H9 (cell line): ENCODE measurements around the gene ZDHHC17. TPM values are rescaled to one million over a fixed set of nuclear protein-coding genes. Genes with fewer than 3 reads are reported as not detected.
A peak's percentile ranks its signal among the peaks of the same experiment; 100 is the strongest.

Experiments
- DNase-seq: peaks from one replicate; pipeline ENCODE4 v3.0.0-alpha.2; 2017
- H2AFZ ChIP-seq: one replicate; pipeline ENCODE4 v1.6.1; 2013; ENCODE audit warnings: mild to moderate bottlenecking, low read length, control low read depth, moderate library complexity
- H2AK5ac ChIP-seq: 2 replicates; pipeline ENCODE4 v1.6.1; 2013; ENCODE audit warnings: low read length, control low read depth, mixed read lengths; ENCODE audit not compliant: insufficient read length
- H2BK120ac ChIP-seq: one replicate; pipeline ENCODE4 v1.6.1; 2013; ENCODE audit warnings: low read depth, mild to moderate bottlenecking, low read length, control low read depth, inconsistent platforms; ENCODE audit not compliant: poor library complexity, severe bottlenecking
- H2BK12ac ChIP-seq: 2 replicates; pipeline ENCODE4 v1.6.1; 2013; ENCODE audit warnings: low read length, control low read depth, mixed read lengths, low read depth; ENCODE audit not compliant: insufficient read length
- H2BK15ac ChIP-seq: 2 replicates; pipeline ENCODE4 v1.6.1; 2013; ENCODE audit warnings: low read depth, low read length, control low read depth
- H2BK20ac ChIP-seq: one replicate; pipeline ENCODE4 v1.6.1; 2013; ENCODE audit warnings: low read depth, mild to moderate bottlenecking, low read length, control low read depth, inconsistent platforms; ENCODE audit not compliant: poor library complexity, severe bottlenecking
- H2BK5ac ChIP-seq: 2 replicates; pipeline ENCODE4 v1.6.1; 2013; ENCODE audit warnings: low read length, control low read depth, mixed read lengths; ENCODE audit not compliant: insufficient read length
- H3K14ac ChIP-seq: 2 replicates; pipeline ENCODE4 v1.6.1; 2013; ENCODE audit warnings: low read length, control low read depth; ENCODE audit not compliant: insufficient read depth
- H3K18ac ChIP-seq: 2 replicates; pipeline ENCODE4 v1.6.1; 2013; ENCODE audit warnings: low read depth, mild to moderate bottlenecking, mixed read lengths, low read length, control low read depth; ENCODE audit not compliant: insufficient read length
- H3K23ac ChIP-seq: 2 replicates; pipeline ENCODE4 v1.6.1; 2013; ENCODE audit warnings: low read length, control low read depth, mixed read lengths, low read depth; ENCODE audit not compliant: insufficient read length
- H3K23me2 ChIP-seq: 2 replicates; pipeline ENCODE4 v1.6.1; 2013; ENCODE audit warnings: low read depth, mild to moderate bottlenecking, mixed read lengths, low read length, control low read depth; ENCODE audit not compliant: insufficient read length, poor library complexity, severe bottlenecking
- H3K27ac ChIP-seq: 2 replicates; pipeline ENCODE4 v1.5.1; 2013; ENCODE audit warnings: low read length, control low read depth, mixed read lengths, low read depth; ENCODE audit not compliant: insufficient read length
- H3K27me3 ChIP-seq: 2 replicates; pipeline ENCODE4 v1.6.1; 2013; ENCODE audit warnings: low read length, control low read depth, inconsistent platforms; ENCODE audit not compliant: insufficient read depth
- H3K4ac ChIP-seq: 2 replicates; pipeline ENCODE4 v1.6.1; 2013; ENCODE audit warnings: low read depth, mild to moderate bottlenecking, control low read depth, inconsistent platforms, low read length, moderate library complexity
- H3K4me1 ChIP-seq: 2 replicates; pipeline ENCODE4 v1.6.1; 2013; ENCODE audit warnings: low read length, control low read depth, inconsistent platforms; ENCODE audit not compliant: insufficient read depth
- H3K4me2 ChIP-seq: 2 replicates; pipeline ENCODE4 v1.6.1; 2013; ENCODE audit warnings: low read length, control low read depth, mixed read lengths; ENCODE audit not compliant: insufficient read length, insufficient read depth
- H3K56ac ChIP-seq: 2 replicates; pipeline ENCODE4 v1.6.1; 2013; ENCODE audit warnings: low read depth, mild to moderate bottlenecking, mixed read lengths, low read length, control low read depth; ENCODE audit not compliant: insufficient read length
- H3K79me1 ChIP-seq: 2 replicates; pipeline ENCODE4 v1.6.1; 2013; ENCODE audit warnings: low read depth, mild to moderate bottlenecking, moderate library complexity, low read length, control low read depth, inconsistent platforms; ENCODE audit not compliant: insufficient read depth, poor library complexity, severe bottlenecking
- H3K79me2 ChIP-seq: 2 replicates; pipeline ENCODE4 v1.6.1; 2013; ENCODE audit warnings: low read length, control low read depth, inconsistent platforms; ENCODE audit not compliant: insufficient read depth
- H3K9ac ChIP-seq: 2 replicates; pipeline ENCODE4 v1.6.1; 2013; ENCODE audit warnings: low read length, control low read depth, mixed read lengths; ENCODE audit not compliant: insufficient read length; ENCODE audit errors: extremely low read depth
- H3K9me3 ChIP-seq: one replicate; pipeline ENCODE4 v1.6.1; 2013; ENCODE audit warnings: low read depth, low read length, inconsistent platforms; ENCODE audit not compliant: control insufficient read depth
- H3T11ph ChIP-seq: one replicate; pipeline ENCODE4 v1.6.1; 2013; ENCODE audit warnings: mild to moderate bottlenecking, low read length, control low read depth, inconsistent platforms
- H4K20me1 ChIP-seq: one replicate; pipeline ENCODE4 v1.6.1; 2013; ENCODE audit not compliant: control insufficient read depth, insufficient read length, insufficient read depth
- H4K5ac ChIP-seq: 2 replicates; pipeline ENCODE4 v1.6.1; 2013; ENCODE audit warnings: low read depth, mild to moderate bottlenecking, mixed read lengths, low read length, control low read depth; ENCODE audit not compliant: insufficient read length
- H4K8ac ChIP-seq: replicated peaks from 2 replicates; pipeline ENCODE4 v1.6.1; 2013; ENCODE audit warnings: low read length, control low read depth, mixed read lengths, low read depth; ENCODE audit not compliant: insufficient read length
- H4K91ac ChIP-seq: 2 replicates; pipeline ENCODE4 v1.6.1; 2013; ENCODE audit warnings: low read depth, mild to moderate bottlenecking, moderate library complexity, mixed read lengths, low read length, control low read depth; ENCODE audit not compliant: insufficient read length
- H3K27ac Mint-ChIP-seq, 3 experiments: 2 replicates in 2 of 3; 3 replicates in 1 of 3; pipeline ENCODE4 v1.8.0; 2020 to 2021; ENCODE audit warnings: mixed read lengths in 3 of 3, mild to moderate bottlenecking in 1 of 3, moderate library complexity in 1 of 3
- H3K27me3 Mint-ChIP-seq: 2 replicates; pipeline ENCODE4 v1.8.0; 2021; ENCODE audit warnings: low read depth, mild to moderate bottlenecking, moderate library complexity, mixed read lengths
- H3K36me3 Mint-ChIP-seq, 3 experiments: 2 replicates in 2 of 3; 3 replicates in 1 of 3; pipeline ENCODE4 v1.8.0; 2020 to 2021; ENCODE audit warnings: low read depth in 3 of 3, mixed read lengths in 3 of 3; ENCODE audit not compliant: insufficient read depth in 1 of 3
- H3K4me1 Mint-ChIP-seq, 2 experiments: 2 replicates each; pipeline ENCODE4 v1.8.0; 2020; ENCODE audit warnings: mixed read lengths in 2 of 2
- H3K4me3 Mint-ChIP-seq, 2 experiments: 2 replicates in 1 of 2; 3 replicates in 1 of 2; pipeline ENCODE4 v1.8.0; 2020 to 2021; ENCODE audit warnings: mild to moderate bottlenecking in 2 of 2, mixed read lengths in 2 of 2, moderate library complexity in 1 of 2
- H3K9me3 Mint-ChIP-seq, 2 experiments: 2 replicates in 1 of 2; 3 replicates in 1 of 2; pipeline ENCODE4 v1.8.0; 2020; ENCODE audit warnings: mild to moderate bottlenecking in 2 of 2, mixed read lengths in 2 of 2, moderate library complexity in 1 of 2
- WGBS: extraction: QIAGEN DNeasy Blood & Tissue Kit; methylation state at CpG from one replicate; pipeline ENCODE4 v1.1.7; 2013; ENCODE audit warnings: missing lambda C conversion rate, low lambda C conversion rate, mixed read lengths; ENCODE audit not compliant: insufficient read length; ENCODE audit errors: extremely low coverage; 5-methylcytosine and 5-hydroxymethylcytosine counted together
- total RNA-seq: library from RNA; stranded (reverse); gene quantifications from 2 replicates; pipeline ENCODE4 v1.2.1, GENCODE V29; 2021
- TF ChIP-seq, protein P1 (sequence below): fragments of 200-600 bp; sonication (generic); conservative IDR thresholded peaks from 3 replicates; pipeline ENCODE4 v1.8.0; 2021; ENCODE audit warnings: antibody characterized with exemption, mild to moderate bottlenecking

The ZDHHC17 gene
- total RNA-seq, 1 experiment from 2014 or later = 32.6 TPM

DNA sequence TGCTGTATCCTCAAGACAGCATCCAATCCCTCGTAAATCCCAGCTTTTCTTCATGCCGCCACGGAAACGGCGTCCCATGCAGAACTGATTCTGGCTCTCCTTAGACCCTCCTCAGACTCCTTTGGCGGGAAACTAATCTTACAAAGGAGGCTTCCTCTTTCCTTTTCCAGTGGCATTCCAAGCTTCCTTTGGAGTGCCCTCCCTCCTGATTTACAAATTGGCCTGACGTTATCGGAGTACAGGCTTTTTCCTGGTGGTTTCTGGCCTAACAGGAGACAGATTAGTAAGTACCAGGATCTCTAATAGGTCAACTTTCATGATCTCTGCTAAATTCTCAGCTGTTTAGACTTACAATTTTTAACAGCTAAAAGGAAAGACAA is 1.3 kb upstream of the ZDHHC17 start:
- DNase-seq = peak; percentile 77
- Histone ChIP-seq H2BK12ac (no peak overlapping the region), H2BK15ac (no peak overlapping the region), H4K8ac (no peak overlapping the region), H3K23ac (no peak overlapping the region), H2BK5ac (no peak overlapping the region), H3K79me2 (peaks cover 22% of the 10 kb centered on the region), H4K91ac (no peak overlapping the region), H3K23me2 (peaks cover 5% of the 10 kb centered on the region), H2BK120ac (peak overlapping the region; percentile 93), H3K18ac (peak overlapping the region; percentile 80), H2BK20ac (no peak overlapping the region), H3K4me1 (no peaks in the 10 kb centered on the region; the same call in 1 of the 2 replicates), H3K56ac (no peak overlapping the region), H3K79me1 (no peaks in the 10 kb centered on the region), H3K4me2 (peak overlapping the region; percentile 41), H3K27ac (peak overlapping the region; percentile 57), H3T11ph (peak overlapping the region; percentile 5), H2AFZ (no peak overlapping the region), H3K9ac (peak overlapping the region; percentile 57), H3K4ac (no peak overlapping the region; the same call in 1 of the 2 replicates), H4K5ac (no peak overlapping the region), H2AK5ac (no peak overlapping the region), H4K20me1 (no peaks in the 10 kb centered on the region), H3K14ac (peak overlapping the region; percentile 83; the same call in 1 of the 2 replicates), H3K27me3 (no peaks in the 10 kb centered on the region), H3K9me3 (no peaks in the 10 kb centered on the region)
- peaks cover 0 to 2% of the 10 kb centered on the region in 2 experiments; a peak in 1 of 5 replicates for H3K9me3 Mint-ChIP-seq
- no peaks in the 10 kb centered on the region; the same call in 1 of the 2 replicates for H3K27me3 Mint-ChIP-seq
- peaks cover 30 to 31% of the 10 kb centered on the region in 2 experiments for H3K4me1 Mint-ChIP-seq
- no CpG with 5 or more reads among the region's 8 CpGs for WGBS
- peaks cover 0 to 10% (median 0%) of the 10 kb centered on the region in 3 experiments; a peak in 2 of 7 replicates for H3K36me3 Mint-ChIP-seq
- H3K4me3 Mint-ChIP-seq = peak overlapping the region; percentile 97 to 98
- TF ChIP-seq, protein P1, sequence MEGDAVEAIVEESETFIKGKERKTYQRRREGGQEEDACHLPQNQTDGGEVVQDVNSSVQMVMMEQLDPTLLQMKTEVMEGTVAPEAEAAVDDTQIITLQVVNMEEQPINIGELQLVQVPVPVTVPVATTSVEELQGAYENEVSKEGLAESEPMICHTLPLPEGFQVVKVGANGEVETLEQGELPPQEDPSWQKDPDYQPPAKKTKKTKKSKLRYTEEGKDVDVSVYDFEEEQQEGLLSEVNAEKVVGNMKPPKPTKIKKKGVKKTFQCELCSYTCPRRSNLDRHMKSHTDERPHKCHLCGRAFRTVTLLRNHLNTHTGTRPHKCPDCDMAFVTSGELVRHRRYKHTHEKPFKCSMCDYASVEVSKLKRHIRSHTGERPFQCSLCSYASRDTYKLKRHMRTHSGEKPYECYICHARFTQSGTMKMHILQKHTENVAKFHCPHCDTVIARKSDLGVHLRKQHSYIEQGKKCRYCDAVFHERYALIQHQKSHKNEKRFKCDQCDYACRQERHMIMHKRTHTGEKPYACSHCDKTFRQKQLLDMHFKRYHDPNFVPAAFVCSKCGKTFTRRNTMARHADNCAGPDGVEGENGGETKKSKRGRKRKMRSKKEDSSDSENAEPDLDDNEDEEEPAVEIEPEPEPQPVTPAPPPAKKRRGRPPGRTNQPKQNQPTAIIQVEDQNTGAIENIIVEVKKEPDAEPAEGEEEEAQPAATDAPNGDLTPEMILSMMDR = no peak
- H3K27ac Mint-ChIP-seq = peak overlapping the region; percentile 97 to 99 (median 97)
